Left colon (tissue), 2 donors: ENCODE results near the gene TCEAL5. TPM values are rescaled to one million over a fixed set of nuclear protein-coding genes. Genes with fewer than 3 reads are reported as not detected.
"Not testable (repeated sequence)": the region's sequence is repeated elsewhere in the genome, so short reads cannot be mapped to it uniquely, and the experiment has no call there.

Experiments used
- ATAC-seq: fragments of 200-7000 bp; cut with Tn5 transposase; one replicate; pipeline ENCODE4 v1.9.1; 2020; ENCODE audit warnings: mild to moderate bottlenecking, moderate library complexity
- DNase-seq, 2 donors: peaks; one replicate each; pipeline ENCODE4 v3.0.0-alpha.2; 2020
- intact Hi-C, 2 donors: fragments of 100-400 bp; cut with DNase I in 1 of 2; cut with micrococcal nuclease in 1 of 2; formaldehyde crosslinking; loops; one replicate each; pipeline versions ENCODE4 v1.11.2 to v1.14.0; 2022; cut with DNase I, micrococcal nuclease
- long read RNA-seq: library from polyadenylated mRNA; unstranded; transcript quantifications from one replicate; pipeline ENCODE4 v2.0.0, GENCODE V29; 2021
- total RNA-seq, 2 donors: library from RNA; stranded (reverse); fragmentation: NEBNext Ultra II Directional; extraction: Animal tissue kit (Norgen Biotek cat#: 25700); gene quantifications; one replicate each; pipeline ENCODE4 v1.2.1, GENCODE V29; 2021
- donor health status: DM: no; HTN: no; CAD: no.
- donor health status: DM: yes; HTN: yes; CAD: no.

The TCEAL5 gene
- total RNA-seq = not detected
- long read RNA-seq = 0 reads

GRCh38 chrX:103276581-103277002 lies at the start of gene TCEAL5:
TSS of gene TCEAL5 (minus strand) at chrX:103276750. CDS start at chrX:103274563, 2,187 bp downstream.
- DNase-seq (no peak), ATAC-seq (no peak)
- intact Hi-C loops = no loop called here

DNA sequence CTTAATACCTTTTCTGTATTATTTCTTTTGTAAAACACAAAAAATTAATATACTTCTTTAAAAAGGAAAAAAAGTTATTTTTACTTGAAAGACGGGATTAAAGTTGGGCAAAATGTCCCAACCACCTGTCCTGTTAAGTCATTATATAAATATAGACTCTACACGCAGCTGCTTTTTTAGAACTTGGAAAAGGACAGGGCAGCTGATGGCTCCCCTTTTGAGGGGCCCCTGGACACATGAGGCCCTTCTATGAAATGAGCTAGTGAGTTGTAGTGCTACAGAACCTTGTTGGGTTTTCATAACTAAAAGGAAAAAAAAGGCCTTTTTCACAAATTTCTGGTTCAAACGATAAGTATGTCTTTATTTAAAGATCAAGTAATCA lies 34.8 kb upstream of the TCEAL5 start:
- no peak for DNase-seq
- intact Hi-C loops = no loop called here
- ATAC-seq = no peak

DNA sequence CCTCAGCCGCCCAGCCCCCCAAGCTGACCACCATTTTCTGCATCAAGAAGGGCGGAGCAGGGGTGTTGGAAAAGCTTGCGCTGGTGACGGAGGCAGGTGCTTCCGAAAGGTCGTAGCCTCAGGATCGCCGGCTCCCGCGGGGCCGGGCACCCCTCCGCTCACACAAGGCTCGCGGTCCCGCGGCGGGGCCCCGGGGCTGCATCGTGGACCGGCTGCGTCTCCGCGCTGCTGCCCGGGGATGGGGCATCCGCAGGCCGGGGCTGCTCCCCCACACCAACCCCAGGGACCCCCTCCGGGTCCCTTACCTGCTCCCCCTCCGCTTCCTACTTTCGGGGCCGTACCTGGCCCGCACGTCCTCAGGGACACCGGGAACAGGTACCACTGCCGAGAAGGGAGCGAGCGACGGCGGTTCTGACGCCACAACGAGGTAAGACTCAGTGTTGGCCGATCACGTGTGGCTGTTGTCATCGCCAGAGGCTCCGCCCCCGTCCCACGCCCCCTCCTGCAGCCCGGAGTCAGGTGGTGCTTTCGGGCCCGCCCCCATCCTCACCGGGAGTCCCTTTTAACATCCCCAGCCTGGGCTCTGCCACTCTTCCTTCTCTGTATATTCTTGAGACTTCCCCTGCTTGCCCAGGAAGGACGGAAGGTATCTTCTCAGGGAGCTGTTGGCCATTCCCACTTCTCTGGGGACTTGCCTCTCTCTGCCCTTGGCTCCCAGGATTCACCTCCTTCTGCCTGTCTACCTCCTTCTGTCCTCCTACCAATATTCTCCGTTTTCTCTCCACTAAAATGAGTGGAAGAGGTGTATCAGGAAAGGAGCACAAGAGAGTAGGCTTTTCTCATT lies 34.2 kb upstream of the TCEAL5 start, which contains the start of gene BEX2:
TSS of gene BEX2 (minus strand) at position 436 of the 844 bp plus-strand sequence. CDS start 1,014 bp downstream, outside the sequence.
- ATAC-seq (peak; percentile 100), DNase-seq (peak; percentile 84 to 85)
- intact Hi-C loops = no loop called here

DNA sequence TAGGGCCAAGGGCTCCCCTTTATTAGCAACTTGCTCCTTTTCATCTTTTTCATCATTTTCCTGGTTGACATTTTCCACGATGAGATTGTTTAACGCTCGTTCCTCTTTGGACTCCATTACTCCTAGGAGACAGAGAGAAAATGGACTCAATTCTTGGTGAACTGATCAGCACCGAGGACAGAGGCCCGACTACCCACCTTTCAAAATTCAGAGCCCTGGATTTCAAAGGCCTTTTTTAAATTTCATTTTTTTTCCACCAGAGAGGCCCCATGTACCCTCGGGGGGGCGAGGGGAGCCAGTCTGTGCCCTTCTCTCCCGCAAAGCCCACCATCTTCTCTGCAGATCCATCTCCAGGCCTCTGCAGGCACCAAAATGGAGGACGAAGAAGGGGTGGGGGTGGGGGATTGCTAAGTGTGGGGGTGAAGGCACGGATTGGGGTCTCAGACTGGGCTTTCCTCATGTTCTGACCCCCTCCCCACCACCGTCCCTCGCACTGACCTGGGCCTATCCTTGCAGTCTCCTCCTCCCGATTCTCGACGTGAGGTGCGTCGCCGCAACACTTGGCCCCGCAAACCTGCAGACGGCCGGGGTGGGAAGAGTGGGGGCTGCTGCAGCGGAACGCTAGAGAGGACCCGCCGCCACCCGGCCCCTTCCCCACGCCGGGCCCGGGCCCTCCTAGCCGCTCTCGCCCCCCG lies 33.5 kb upstream of the TCEAL5 start:
- ATAC-seq (peak; percentile 16), DNase-seq (no peak)
- intact Hi-C loops = no loop called here

GRCh38 chrX:103305666-103306065 lies 29.1 kb upstream of the TCEAL5 start:
- intact Hi-C loops, DNase-seq, ATAC-seq: not testable (repeated sequence)

DNA sequence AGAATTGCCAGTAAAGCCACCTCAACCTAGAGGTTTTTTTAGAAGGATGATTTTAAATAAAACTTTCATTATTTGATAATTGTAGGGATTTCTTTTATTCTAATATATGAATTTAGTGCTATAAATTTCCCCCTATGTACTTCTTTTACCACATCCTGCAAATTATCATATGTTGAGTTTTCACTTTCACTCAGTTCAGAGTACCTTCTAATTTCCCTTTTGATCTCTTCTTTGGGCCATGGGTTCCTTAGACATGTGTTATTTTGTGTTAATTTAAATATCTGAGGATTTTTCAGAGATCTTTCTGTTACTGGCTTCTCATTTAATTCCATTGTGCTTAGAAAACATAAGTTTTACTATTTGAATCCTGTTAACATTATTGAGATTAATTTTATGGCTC lies 28.2 kb upstream of the TCEAL5 start:
- intact Hi-C loops = no loop called here
- ATAC-seq (no peak), DNase-seq (no peak)

GRCh38 chrX:103293118-103293517 lies 16.6 kb upstream of the TCEAL5 start:
- intact Hi-C loops = no loop called here
- DNase-seq (no peak), ATAC-seq (no peak)

- ATAC-seq = no peak
- intact Hi-C loops = no loop called here
These were observed 3.1 kb upstream of the TCEAL5 start for GRCh38 chrX:103279624-103280023.

GRCh38 chrX:103275947-103276567 lies 493 bp downstream of the TCEAL5 start:
- no peak for ATAC-seq
- DNase-seq = no peak

More at GRCh38 chrX:103279624-103280023, 3.1 kb upstream of the TCEAL5 start:
- DNase-seq = no peak

GRCh38 chrX:103274284-103274683 lies 2.3 kb downstream of the TCEAL5 start:
- intact Hi-C loops = no loop called here
- DNase-seq = no peak
- no peak for ATAC-seq

More at GRCh38 chrX:103275947-103276567, 493 bp downstream of the TCEAL5 start:
- intact Hi-C loops = no loop called here

- intact Hi-C loops = no loop called here
- ATAC-seq (peak; percentile 52), DNase-seq (no peak)
These were observed 18.3 kb downstream of the TCEAL5 start for GRCh38 chrX:103258275-103258674.

DNA sequence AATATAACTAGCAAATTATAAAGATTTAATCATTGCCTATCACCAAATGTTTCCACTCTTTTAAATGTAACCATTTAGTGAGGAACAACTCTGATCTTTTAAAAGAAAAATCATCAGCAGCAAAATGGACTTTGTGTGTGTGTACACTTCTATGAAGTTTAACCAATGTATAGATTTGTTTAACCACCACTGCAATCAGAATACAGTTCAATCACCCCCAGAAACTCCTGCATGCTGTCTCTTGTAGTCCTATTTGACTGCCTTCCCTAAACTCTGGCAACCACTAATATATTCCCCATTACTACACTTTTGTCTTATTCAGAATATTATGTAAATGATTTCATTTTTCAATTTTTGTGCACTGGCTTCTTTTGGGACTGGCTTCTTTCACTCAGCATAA lies 19.9 kb downstream of the TCEAL5 start:
- DNase-seq (no peak), ATAC-seq (no peak)
- intact Hi-C loops = no loop called here

- ATAC-seq = peak; percentile 92
- intact Hi-C loops = no loop called here
- peak; percentile 85 to 88 for DNase-seq
These were observed 21.5 kb downstream of the TCEAL5 start, which contains the start of gene TCEAL8 for GRCh38 chrX:103254921-103255493. TSS of gene TCEAL8 (minus strand) at chrX:103255155. CDS start at chrX:103253979, 1,176 bp downstream.

DNA sequence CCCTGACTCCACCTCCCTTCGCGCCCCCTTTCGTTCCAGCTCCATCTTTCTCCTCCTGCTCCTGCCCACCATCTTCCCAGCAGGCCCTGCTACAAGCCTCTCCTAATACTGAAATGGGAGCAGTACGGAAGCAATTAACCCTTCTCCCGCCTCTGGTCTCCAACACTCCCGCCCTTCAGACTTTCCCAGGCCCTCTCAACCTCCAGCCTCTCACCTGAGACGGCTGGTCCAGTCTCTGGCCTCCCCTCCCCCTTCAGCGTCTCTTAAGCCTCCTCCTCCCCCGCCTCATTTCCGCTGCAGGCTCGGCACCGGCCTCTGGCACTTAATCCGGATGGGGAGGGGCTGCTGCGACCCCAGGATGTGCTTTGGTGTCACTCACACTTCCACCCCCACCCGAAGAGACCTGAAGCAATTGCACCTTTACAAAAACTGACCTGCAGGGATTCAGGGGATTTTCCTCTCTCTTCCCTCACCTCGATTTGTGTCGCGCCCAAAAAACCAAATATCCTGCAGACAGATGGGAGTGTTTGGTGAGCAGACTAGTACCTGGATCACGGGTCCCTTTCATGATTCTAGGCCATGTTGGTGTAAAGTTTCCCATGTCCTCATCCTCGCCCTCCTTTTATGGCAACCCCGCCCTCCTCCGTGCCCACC lies 22.3 kb downstream of the TCEAL5 start:
- intact Hi-C loops = no loop called here
- peak; percentile 61 to 67 for DNase-seq
- ATAC-seq = peak; percentile 71

DNA sequence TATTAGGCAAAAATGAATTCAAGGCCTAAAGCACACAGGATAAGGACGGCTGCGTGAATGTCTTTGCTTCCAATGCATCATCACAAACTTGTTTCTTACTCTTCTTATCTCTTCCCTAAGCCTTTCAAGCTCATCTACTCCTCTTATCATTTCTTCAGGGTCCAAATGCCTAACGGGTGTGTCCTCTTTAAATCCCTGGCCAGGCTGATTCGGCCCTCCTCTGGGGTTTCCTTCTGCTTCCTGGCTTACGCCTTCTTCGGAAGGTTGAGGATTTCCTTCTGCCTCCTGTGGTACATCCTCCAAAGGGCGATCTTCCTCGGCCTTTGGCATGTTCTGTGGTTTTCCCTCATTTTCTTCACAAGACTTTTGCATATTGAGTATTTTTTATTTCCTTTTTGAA lies 22.9 kb downstream of the TCEAL5 start:
- ATAC-seq (peak; percentile 13), DNase-seq (no peak)
- intact Hi-C loops = no loop called here

DNA sequence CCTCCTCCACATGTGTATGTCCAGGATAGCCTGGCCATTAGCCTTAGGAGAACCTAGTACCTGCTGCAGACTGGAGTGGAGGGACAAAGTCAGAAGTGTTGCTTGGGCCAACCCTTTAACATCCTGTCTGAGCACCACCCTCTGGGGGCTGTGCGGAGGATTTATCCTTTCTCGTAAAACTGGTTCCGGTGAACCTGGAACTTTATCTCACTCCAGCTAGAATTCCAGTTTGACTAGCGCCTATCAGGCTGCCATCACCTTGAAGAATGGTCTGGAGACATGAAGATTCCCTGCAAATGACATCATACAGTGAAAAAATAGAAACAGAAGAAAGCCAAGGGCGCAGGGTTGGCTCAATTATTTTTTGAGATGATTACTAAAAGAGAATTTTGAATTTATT lies 25.6 kb downstream of the TCEAL5 start:
- intact Hi-C loops = no loop called here
- no peak for DNase-seq
- ATAC-seq = no peak

DNA sequence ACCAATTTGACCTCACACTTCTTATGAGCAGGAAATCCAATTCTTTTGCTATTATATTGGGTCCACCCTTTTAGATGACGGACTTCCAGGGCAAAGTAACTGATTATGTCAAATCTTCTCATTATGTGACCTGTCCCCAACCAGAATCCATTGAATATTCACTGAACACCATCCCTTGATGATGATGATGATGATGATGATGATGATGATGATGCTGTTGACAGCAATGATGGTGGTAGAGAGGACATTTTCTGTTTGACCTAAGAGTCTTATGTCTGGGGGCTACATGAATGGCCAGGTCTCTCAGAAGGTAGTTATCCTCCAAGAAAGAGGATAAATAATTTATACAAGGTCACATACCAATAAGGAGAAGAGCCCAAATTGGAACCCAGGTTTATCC lies 26.7 kb downstream of the TCEAL5 start:
- DNase-seq = no peak
- ATAC-seq = no peak
- intact Hi-C loops = no loop called here

- intact Hi-C loops = no loop called here
- DNase-seq (no peak), ATAC-seq (peak; percentile 35)
These were observed 28.0 kb downstream of the TCEAL5 start for GRCh38 chrX:103248553-103248952.

DNA sequence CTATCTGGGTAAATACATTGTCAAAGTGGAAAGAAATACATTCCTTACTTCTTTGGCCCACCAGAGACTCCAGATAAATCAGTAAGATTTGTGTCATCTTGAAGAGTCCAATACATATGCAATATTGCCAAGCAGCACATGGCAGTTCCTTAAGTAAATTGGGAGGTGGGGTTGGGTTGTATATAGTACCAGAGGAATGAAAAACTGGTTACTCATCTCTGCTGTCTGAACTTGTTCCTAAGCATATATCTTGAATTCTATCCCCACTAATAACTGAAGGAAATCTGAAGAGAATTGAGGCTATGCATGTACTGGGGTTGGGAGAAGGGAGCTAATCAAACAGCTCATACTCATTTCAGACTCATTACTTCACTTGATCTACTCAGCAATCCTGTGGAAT lies 36.4 kb downstream of the TCEAL5 start:
- ATAC-seq (no peak), DNase-seq (no peak)
- intact Hi-C loops = no loop called here
